CD4-positive, alpha-beta T cell treated with Interferon alpha-2 for 1 hour (primary cell): ENCODE data around the gene PWWP3B.
"Not testable (repeated sequence)": the region's sequence is repeated elsewhere in the genome, so short reads cannot be mapped to it uniquely, and the experiment has no call there.

ENCODE experiments used
- DNase-seq, 2 donors: peaks; one replicate each; pipeline ENCODE4 v3.0.0-alpha.2; 2020 to 2022

Gene PWWP3B

GRCh38 chrX:106168107-106168506 is at the start of gene PWWP3B:
PWWP3B (plus strand) TSS chrX:106168305; CDS start chrX:106205433, 37,128 bp downstream.
- no peak for DNase-seq

GRCh38 chrX:106139048-106139447 is 29.1 kb upstream of the PWWP3B start:
- DNase-seq = no peak

- no peak for DNase-seq
Observed at GRCh38 chrX:106144755-106145639, 23.1 kb upstream of the PWWP3B start.

- DNase-seq = no peak
Observed at GRCh38 chrX:106150701-106151100, 17.4 kb upstream of the PWWP3B start.

- no peak for DNase-seq
Observed at GRCh38 chrX:106159861-106160282, 8.2 kb upstream of the PWWP3B start.

GRCh38 chrX:106170318-106170717 is 2.2 kb downstream of the PWWP3B start:
- DNase-seq = no peak

- DNase-seq = no peak
Observed at GRCh38 chrX:106171293-106171820, 3.3 kb downstream of the PWWP3B start.

GRCh38 chrX:106177106-106177981 is 9.2 kb downstream of the PWWP3B start:
- no peak for DNase-seq

- DNase-seq = no peak
Observed at GRCh38 chrX:106177982-106178321, 9.8 kb downstream of the PWWP3B start.

GRCh38 chrX:106178826-106179225 is 10.7 kb downstream of the PWWP3B start:
- no peak for DNase-seq

GRCh38 chrX:106183685-106184084 is 15.6 kb downstream of the PWWP3B start:
- not testable (repeated sequence) for DNase-seq

GRCh38 chrX:106201502-106202178 is 33.5 kb downstream of the PWWP3B start:
- no peak for DNase-seq

GRCh38 chrX:106203315-106203714 is 35.2 kb downstream of the PWWP3B start:
- DNase-seq = no peak

- no peak for DNase-seq
Observed at GRCh38 chrX:106208154-106208553, 40.0 kb downstream of the PWWP3B start.
